Measurements from ENCODE around the gene STRIP2.
"Not testable (repeated sequence)": the region's sequence is repeated elsewhere in the genome, so short reads cannot be mapped to it uniquely, and the experiment has no call there.

Gene STRIP2

GRCh38 chr7:129534558-129535274 is 100.5 kb downstream of the STRIP2 start:
- DNase-seq, result not testable (repeated sequence)

- DNase-seq, result no peak
Measured at GRCh38 chr7:129535896-129536295, 101.7 kb downstream of the STRIP2 start.

GRCh38 chr7:129536323-129536722 is 102.1 kb downstream of the STRIP2 start:
- no peak for DNase-seq

Measured in hippocampal formation (tissue), 2 donors.